Endothelial cell of umbilical vein (primary cell): ENCODE data around the gene MYH7. TPM values are rescaled to one million over a fixed set of nuclear protein-coding genes. Genes with fewer than 3 reads are reported as not detected.

Experiments used
- BruUV-seq: library from RNA; stranded (reverse); fragments of 400-500 nt; replicated peaks from 2 replicates; lab custom pipeline; 2021; lab: Mats Ljungman, UMichigan
- CTCF ChIA-PET: fragments of 300-600, 350-600 bp; sonication (Branson Sonifier 250); formaldehyde crosslinking; loops from one replicate; lab custom pipeline; 2021; ENCODE audit warnings: antibody characterized with exemption, inconsistent platforms; lab: Charles Lee
- POLR2A ChIA-PET: fragments of 300-600, 350-600 bp; sonication (Branson Sonifier 250); formaldehyde crosslinking; loops from one replicate; lab custom pipeline; 2021; ENCODE audit warnings: antibody characterized with exemption, inconsistent platforms; lab: Charles Lee
- DNase-seq: peaks from one replicate; pipeline ENCODE4 v3.0.0-alpha.2; 2011; ENCODE audit warnings: low read depth, low spot score
- FAIRE-seq: peaks from 2 replicates; lab custom pipeline; 2011; peaks lifted over from hg19 to GRCh38; lab: Jason Lieb, UNC
- H2AFZ ChIP-seq: 2 replicates; pipeline ENCODE4 v1.6.0; 2012; ENCODE audit warnings: low read depth, low read length, control low read depth, inconsistent platforms
- H3K27ac ChIP-seq: 2 replicates; pipeline ENCODE4 v1.5.1; 2011; ENCODE audit warnings: low read depth, mild to moderate bottlenecking, control low read depth, low read length, moderate library complexity; ENCODE audit not compliant: insufficient read depth
- H3K27me3 ChIP-seq, 2 experiments: 2 replicates each; pipeline versions ENCODE4 v1.6.0 to v1.6.1; 2011; ENCODE audit warnings: low read length in 2 of 2, mixed read lengths in 1 of 2; ENCODE audit not compliant: control insufficient read depth in 2 of 2, insufficient read depth in 2 of 2
- H3K36me3 ChIP-seq, 2 experiments: 2 replicates in 1 of 2; 3 replicates in 1 of 2; pipeline ENCODE4 v1.5.1; 2011; ENCODE audit warnings: low read length in 2 of 2, mild to moderate bottlenecking in 1 of 2, moderate library complexity in 1 of 2; ENCODE audit not compliant: control insufficient read depth in 2 of 2, insufficient read depth in 2 of 2; ENCODE audit errors: extremely low read depth in 1 of 2
- H3K4me1 ChIP-seq: 3 replicates; pipeline ENCODE4 v1.5.1; 2011; ENCODE audit warnings: mild to moderate bottlenecking, low read length; ENCODE audit not compliant: control insufficient read depth, insufficient read depth; ENCODE audit errors: extremely low read depth
- H3K4me2 ChIP-seq: 2 replicates; pipeline ENCODE4 v1.6.1; 2011; ENCODE audit warnings: low read length, control low read depth, mixed read lengths; ENCODE audit not compliant: insufficient read depth
- H3K4me3 ChIP-seq, 3 experiments: fragments of 200-600 bp in 1 of 3; sonication (generic), shearing (Covaris generic) in 1 of 3; replicated peaks in 1 of 3; 2 replicates each; pipeline ENCODE4 v1.5.1; 2011 to 2016; ENCODE audit warnings: control low read depth in 3 of 3, low read length in 3 of 3, mild to moderate bottlenecking in 2 of 3, inconsistent platforms in 1 of 3, low read depth in 1 of 3, moderate library complexity in 1 of 3; ENCODE audit not compliant: insufficient read depth in 1 of 3
- H3K79me2 ChIP-seq: 2 replicates; pipeline ENCODE4 v1.6.0; 2012; ENCODE audit warnings: low read length, inconsistent platforms; ENCODE audit not compliant: control insufficient read depth, insufficient read depth
- H3K9ac ChIP-seq: replicated peaks from 2 replicates; pipeline ENCODE3; 2011; ENCODE audit warnings: low read length, control low read depth; ENCODE audit not compliant: insufficient read depth; ENCODE audit errors: extremely low read depth
- H3K9me1 ChIP-seq: replicated peaks from 3 replicates; pipeline ENCODE4 v1.6.0; 2011; ENCODE audit warnings: mild to moderate bottlenecking, low read length; ENCODE audit not compliant: control insufficient read depth, insufficient read depth; ENCODE audit errors: extremely low read depth
- H3K9me3 ChIP-seq: replicated peaks from 2 replicates; pipeline ENCODE4 v1.5.1; 2012; ENCODE audit warnings: low read length, inconsistent platforms; ENCODE audit not compliant: control insufficient read depth, insufficient read depth
- H4K20me1 ChIP-seq: replicated peaks from 2 replicates; pipeline ENCODE3; 2011; ENCODE audit warnings: mild to moderate bottlenecking, low read length; ENCODE audit not compliant: control insufficient read depth, insufficient read depth; ENCODE audit errors: extremely low read depth
- CTCF ChIP-seq, 2 donors: IDR thresholded peaks; 1 replicate in 1 of 2; 2 replicates in 1 of 2; pipeline ENCODE4 v1.5.1; 2011; ENCODE audit warnings: low read length in 2 of 2, mild to moderate bottlenecking in 2 of 2, moderate library complexity in 2 of 2, control low read depth in 1 of 2, inconsistent platforms in 1 of 2, low read depth in 1 of 2; ENCODE audit not compliant: insufficient read depth in 1 of 2; ENCODE audit errors: extremely low read depth in 1 of 2
- EZH2 ChIP-seq: IDR thresholded peaks from 2 replicates; pipeline ENCODE4 v1.6.1; 2012; ENCODE audit warnings: borderline replicate concordance, low read depth, mild to moderate bottlenecking, moderate library complexity, low read length, inconsistent platforms; ENCODE audit not compliant: severe bottlenecking
- FOS ChIP-seq: IDR thresholded peaks from 2 replicates; pipeline ENCODE4 v1.6.1; 2011; ENCODE audit warnings: mild to moderate bottlenecking, low read length, moderate library complexity, borderline replicate concordance; ENCODE audit not compliant: insufficient read depth
- GATA2 ChIP-seq: IDR thresholded peaks from 2 replicates; pipeline ENCODE4 v1.7.0; 2011; ENCODE audit warnings: low read depth, mild to moderate bottlenecking, moderate library complexity, mixed read lengths, low read length; ENCODE audit not compliant: insufficient read length, insufficient read depth
- JUN ChIP-seq: IDR thresholded peaks from 2 replicates; pipeline ENCODE4 v1.6.1; 2011; ENCODE audit warnings: borderline replicate concordance, low read depth; ENCODE audit not compliant: insufficient read length, insufficient read depth
- MAX ChIP-seq: IDR thresholded peaks from 2 replicates; pipeline ENCODE4 v1.6.1; 2011; ENCODE audit not compliant: insufficient read depth, insufficient read length
- MYC ChIP-seq: IDR thresholded peaks from one replicate; pipeline ENCODE4 v1.6.1; 2011; ENCODE audit warnings: mild to moderate bottlenecking, low read depth, low read length
- POLR2A ChIP-seq: IDR thresholded peaks from 2 replicates; pipeline ENCODE4 v1.6.1; 2012; ENCODE audit warnings: low read depth, mild to moderate bottlenecking, control low read depth, low read length
- POLR2AphosphoS5 ChIP-seq: IDR thresholded peaks from 2 replicates; pipeline ENCODE4 v1.6.1; 2012; ENCODE audit warnings: low read depth, mild to moderate bottlenecking, control low read depth, low read length, moderate library complexity; ENCODE audit not compliant: insufficient read depth
- dilution Hi-C: fragments of 300-500 bp; cut with MboI; formaldehyde crosslinking; loops from one replicate; pipeline ENCODE4 v1.15.0; 2019; ENCODE audit warnings: low sequenced_read_pairs; ENCODE audit not compliant: extremely low pct_ligation_motif_present
- intact Hi-C: fragments of 100-400 bp; cut with micrococcal nuclease; formaldehyde crosslinking; loops from one replicate; pipeline ENCODE4 v1.10.0; 2022
- polyA plus RNA-seq, 4 experiments: library from polyadenylated mRNA; depleted of rRNA in 3 of 4; stranded (reverse) in 3 of 4; unstranded in 1 of 4; fragments of >200 nt; gene quantifications; 2 replicates each; pipeline versions ENCODE4 v1.2.1 to v1.2.3, GENCODE V29; 2011 to 2012; ENCODE audit warnings: missing spikeins in 1 of 4
- total RNA-seq: library from RNA; stranded (reverse); gene quantifications from 2 replicates; pipeline ENCODE4 v1.2.3, GENCODE V29; 2021

MYH7 gene
- total and polyA plus RNA-seq, 2 donors (not counting 3 experiments of a cell fraction or from before 2014, with no cell fraction given) = not detected

GRCh38 chr14:23432102-23432925 is 3.1 kb downstream of the MYH7 start:
- no peak for FAIRE-seq
- no peaks in the 10 kb centered on the region for H3K9me1 ChIP-seq
- DNase-seq = no peak
- CTCF ChIA-PET = no interaction called here
- H3K36me3 ChIP-seq = no peaks in the 10 kb centered on the region
- no peak overlapping the region for H3K4me3 ChIP-seq
- no peaks in the 10 kb centered on the region for H3K4me1 ChIP-seq
- H2AFZ ChIP-seq = no peak overlapping the region
- dilution Hi-C loops (no loop called here), intact Hi-C loops (no loop called here)
- H3K27ac ChIP-seq = no peak overlapping the region
- TF ChIP-seq FOS (no peak), MAX (no peak), MYC (no peak), EZH2 (no peak), CTCF (IDR thresholded peaks at IDR 0.05; ENCODE audit: extremely low read depth in 1 of 2, insufficient read depth in 1 of 2, low read depth in 1 of 2, low read length in 2 of 2) (no peak), JUN (no peak), GATA2 (no peak), POLR2A (no peak), POLR2AphosphoS5 (no peak)
- BruUV-seq = no TSS peak
- H3K9me3 ChIP-seq = no peaks in the 10 kb centered on the region
- no peaks in the 10 kb centered on the region for H3K79me2 ChIP-seq
- H3K9ac ChIP-seq = no peak overlapping the region
- H4K20me1 ChIP-seq = no peaks in the 10 kb centered on the region
- no peaks in the 10 kb centered on the region for H3K27me3 ChIP-seq
- POLR2A ChIA-PET = no interaction called here
- H3K4me2 ChIP-seq = no peak overlapping the region
